ENCODE results near the gene METTL16.

The METTL16 gene

DNA sequence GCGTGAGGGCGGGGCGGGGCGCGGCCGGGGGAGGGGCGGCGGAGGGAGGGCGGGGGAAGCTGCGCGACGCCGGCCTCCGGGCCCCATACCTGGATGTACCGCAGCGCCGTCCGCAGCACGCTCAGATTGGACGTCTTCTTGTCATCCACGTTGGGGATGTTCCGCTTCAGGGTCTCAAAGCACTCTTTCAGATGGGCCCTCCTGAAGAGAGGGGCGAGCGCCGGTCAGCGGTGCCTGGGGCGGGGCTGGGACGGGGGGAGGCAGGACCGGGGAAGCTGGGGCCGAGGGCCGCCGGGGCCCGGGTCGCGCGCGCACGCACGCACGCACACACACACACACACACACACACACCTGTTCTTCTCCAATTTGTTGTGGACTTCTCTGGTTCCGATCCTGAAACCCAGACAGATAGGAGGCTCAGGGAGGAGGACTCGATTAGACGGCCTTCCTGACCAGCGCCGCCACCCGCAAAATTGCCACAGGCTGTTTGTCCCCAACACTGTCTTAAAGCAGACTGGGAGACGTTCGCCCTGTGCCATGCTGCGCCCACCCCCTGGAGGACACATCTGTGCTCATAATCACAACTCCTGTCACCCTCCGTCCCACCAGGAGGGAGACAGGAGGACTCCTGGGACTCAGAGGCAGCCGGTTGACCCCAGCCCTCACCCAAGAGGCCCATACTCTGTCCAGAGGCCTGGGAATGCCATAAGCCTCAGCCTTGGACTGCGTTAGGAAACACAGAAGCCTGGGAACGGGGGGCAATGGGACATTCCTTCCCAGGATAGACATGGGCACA, 117.5 kb downstream of the METTL16 start:
- DNase-seq = no peak

DNA sequence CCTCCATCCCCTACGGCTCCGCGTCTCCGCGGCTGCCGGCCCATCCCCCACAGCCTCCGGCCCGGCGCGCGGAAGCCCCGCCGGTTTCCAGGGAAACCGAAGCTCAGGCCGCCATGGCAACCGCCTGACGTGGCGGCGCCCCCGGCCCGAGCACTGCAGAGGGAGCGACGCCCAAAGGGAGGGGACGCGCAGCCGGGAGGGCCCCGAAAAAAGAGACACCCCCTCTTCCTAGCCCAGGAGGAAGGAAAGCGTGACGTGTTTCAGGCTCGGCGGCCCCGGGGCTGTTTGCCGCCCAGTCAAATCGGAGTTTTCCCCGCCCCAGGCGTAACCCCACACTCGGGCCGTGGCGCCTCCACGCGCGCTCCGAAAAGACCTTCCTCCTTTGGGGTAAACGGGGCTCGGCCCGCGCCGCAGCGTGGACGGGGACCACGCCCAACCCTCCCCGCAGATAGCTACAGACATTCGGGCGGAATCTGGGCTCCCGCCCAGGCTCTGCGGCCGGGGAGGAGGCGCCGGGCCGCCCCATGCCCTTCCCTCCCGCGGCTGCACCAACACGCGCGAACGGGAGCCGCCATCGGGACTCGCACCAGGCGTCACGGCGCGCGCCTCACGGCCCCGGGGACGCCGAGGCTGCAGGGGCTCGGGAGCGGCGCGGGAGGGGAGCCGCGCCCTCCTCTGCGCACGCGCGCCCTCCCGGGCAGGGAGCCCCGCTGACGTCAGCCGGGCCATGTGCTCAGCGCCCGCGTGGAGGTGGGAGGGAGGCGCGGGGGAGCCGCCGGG, 118.3 kb downstream of the METTL16 start:
- peak; percentile 85 for DNase-seq

DNA sequence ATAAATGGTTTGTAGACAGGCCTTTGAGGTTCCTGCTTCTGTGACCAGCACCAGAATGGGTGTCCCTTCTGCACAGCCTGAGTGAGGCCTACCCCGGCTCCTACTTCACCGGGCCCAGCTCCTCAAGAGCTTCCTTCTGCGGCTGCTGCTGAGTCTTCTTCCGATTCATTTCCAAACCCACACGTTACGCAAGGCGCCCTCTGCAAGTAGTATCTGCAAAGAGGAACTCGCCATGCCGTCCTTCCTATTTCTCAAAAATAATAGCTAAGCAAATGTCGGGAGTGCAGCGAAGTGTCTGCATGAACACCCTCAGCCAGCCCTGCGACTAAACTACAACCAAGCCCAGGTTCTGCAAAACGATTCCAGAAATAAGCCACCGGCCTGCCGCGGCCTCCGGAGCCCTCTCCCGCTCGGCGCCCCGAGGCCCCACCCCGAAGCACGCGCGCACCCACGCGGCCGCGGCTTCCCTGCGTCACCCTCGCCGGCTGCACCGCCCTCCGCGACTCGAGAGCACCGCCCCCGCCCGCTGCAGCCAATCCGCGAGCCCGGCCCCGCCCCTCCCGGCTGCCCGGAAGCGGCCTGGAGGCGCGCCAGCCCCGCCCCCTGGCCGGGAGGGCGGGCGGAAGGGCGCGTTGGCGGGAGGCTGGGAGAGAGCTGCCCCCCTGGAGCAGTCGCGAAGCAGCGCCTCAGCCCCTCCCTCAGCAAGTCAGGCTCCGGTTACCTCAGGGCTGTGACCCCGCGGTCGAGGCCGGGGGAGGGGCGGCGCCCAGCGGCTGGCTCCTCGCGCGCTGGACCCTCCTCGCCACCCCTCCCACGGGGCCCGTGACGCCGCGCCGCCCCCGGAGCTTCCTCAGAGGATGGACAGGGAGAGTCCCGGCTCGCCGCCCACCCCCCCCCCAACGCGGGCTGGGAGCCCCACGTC, 119.2 kb downstream of the METTL16 start:
- peak; percentile 94 for DNase-seq

DNA sequence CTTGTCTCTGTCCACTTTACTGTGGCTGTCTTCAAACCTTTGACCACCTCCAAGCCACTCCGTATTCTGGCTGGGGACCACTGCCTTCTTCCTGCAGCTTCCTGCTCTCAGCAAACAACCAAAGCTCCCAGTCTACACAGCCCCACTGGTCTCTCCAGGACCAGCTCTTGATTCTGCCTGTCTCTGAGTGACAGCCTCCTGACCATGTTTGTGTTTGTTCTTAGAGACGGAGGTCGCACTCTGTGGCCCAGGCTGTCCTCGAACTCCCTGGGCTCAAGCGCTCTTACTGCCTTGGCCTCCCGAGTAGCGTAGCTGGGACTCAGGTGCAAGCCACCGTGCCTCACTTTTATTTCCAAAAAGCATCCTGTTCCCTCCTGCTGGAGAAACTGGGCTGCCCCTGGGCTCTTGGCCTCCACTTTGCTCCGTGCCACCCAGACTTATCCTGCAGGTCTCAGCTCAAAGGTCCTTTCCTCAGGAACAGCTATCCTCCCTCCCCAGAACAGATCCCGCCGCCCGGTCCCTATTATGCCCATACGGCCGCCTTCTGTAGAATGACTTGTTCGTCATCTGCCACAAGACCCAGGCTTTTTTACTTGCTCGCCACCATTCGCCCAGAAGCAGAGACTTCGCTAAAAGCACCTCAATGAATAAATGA, 120.0 kb downstream of the METTL16 start:
- no peak for DNase-seq

DNA sequence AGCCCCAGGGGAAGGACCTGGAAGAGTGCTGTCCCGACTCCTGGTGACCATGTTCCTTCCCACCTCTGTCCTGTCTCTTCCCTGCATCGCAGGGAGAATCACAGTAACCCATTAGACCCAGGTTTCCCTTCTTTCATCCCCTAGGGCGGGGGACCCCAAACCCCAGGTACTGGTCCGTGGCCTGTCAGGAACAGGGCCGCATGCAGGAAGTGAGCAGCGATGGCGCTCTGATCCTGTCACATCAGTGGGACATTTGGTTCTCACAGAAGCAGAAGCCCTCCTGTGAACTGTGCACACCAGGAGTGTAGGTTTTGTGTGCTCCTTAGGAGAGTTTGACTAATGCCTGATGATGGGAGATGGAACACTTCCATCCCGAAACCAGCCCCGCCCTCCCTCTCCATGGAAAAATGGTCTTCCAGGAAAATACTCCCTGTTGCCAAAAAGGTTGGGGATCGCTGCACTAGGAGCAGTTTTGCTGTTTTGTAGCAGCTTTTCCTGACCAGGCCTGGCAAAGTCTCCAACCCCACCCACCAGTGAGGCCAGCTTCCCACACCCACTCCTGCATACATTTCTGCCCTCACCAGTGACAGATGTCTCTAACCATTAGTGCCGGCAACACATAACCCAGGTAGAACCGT, 121.4 kb downstream of the METTL16 start:
- no peak for DNase-seq

DNA sequence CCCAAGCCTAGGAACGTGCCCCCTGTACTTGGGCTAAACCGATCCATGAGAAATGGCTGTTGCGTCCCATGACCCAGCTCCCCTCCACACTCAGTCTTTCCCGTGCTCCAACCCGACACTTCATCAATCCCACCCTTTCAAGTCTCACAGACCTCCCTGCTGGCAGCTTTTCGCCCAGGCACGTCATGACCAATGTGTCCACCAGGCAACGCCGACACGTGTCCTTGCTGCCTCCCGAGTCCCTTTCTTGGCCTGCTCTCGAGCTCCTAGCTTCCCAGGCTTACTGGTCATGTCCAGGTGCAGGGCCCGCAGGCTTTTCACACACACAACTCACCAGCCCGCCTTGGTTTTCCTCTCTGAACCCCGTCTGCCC, 123.0 kb downstream of the METTL16 start:
- no peak for DNase-seq

DNA sequence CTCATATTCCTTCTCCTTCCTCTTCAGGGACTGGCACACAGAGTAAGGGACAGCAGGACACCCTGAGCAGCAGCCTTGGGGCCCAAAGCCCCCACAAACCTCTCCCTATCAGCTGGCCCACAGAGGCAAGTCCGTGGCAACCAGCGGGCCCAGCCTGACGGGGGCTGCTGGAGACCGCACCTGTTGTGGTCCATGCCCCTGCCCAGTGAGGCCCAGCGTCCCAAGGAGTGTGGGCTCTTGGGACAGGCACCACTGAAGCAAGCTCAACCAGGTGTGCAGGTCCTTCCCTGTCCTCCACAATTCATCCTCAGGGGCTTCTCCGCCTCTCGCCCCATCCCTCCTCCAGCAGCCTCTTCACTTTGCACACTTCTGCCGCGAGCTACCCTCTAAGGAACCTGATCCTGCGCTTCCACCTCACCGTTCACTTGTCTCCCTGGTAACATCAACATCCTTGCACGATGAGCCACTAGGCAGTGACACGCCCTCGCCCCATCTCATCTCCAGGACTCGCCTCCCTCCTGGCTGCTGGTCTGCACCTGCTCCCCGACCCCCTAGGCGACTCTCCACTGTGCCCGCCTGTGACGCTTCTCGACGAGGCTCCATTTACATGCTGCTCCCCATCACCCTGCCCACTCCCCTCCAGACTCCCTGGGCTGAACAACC, 123.5 kb downstream of the METTL16 start:
- DNase-seq = no peak

DNA sequence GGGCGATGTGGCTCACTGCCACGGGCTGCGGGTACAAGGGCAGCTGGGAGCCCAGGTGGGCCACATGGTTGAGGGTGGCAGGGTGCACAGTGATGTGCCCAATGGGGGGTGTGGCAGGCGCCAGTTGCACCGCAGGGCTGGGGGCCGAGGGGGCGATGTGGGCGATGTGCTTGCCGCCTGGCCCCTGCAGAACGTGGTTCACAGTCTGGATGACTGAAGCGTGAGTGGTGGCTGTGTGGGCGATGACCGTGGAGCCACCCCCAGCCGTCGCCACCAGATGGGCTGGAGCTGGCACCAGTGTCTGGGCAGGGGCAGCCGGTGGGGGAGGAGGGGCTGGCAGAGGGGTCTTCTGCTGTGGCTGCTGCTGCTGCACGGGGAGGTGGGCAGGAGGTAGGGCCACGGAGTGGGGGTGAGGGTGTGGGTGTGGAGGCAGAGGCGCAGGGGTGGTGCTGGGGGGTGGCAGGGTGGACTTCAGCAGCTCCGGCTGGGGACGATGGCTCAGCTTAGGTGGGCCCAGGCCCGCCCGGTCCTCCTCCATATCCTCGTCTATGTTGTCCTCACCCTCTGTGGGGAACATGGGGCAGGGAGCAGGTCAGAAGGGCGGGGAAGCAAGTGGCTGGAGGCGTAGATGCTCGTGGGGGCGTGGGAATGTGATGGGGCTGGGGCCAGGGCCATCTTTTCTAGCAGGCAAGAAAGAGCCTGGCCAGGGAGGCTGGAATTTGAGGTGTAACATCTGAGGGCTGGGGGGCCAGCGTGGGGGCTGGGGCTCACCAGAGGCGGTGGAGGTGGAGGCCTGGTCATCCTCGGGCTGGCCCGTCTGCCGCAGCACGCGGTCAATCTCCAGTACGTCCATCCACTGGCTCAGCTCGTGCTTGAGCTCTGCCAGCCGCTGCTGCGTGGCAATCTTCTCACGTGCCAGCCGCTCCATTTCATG, 124.3 kb downstream of the METTL16 start:
- DNase-seq = no peak

DNA sequence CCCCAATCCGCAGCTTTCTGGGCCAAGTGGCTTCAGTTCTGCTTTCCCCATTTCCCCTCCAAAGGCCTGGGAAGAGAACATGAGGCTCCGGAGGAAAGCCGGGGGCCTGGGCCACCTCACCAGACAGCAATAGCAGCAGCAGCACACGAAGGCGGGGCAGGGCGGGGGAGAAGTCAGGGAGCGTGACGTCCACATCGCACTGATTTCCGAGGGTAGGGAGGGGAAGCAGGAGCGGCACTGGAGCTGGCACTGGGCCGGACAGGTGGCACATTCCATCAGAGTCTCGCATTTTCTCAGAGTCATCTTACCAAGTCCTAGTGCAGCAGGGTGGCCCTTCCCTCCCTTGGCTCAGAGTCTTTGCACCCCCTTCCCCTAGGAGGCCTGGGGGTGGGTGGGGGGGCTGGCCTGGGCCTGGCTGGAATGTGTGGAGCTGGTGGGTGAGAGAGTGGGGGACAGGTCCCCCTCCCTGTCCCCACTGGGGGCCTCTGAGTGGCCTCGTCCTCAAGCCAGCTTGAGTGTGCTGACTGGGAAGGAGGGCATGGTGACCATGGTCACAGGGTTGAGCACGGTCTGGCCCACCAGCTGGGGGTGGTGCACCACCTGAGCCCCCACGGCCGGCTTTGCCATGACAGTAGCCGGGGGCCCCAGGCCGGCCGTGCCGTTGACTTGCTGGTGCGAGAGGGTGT, 125.1 kb downstream of the METTL16 start:
- no peak for DNase-seq

DNA sequence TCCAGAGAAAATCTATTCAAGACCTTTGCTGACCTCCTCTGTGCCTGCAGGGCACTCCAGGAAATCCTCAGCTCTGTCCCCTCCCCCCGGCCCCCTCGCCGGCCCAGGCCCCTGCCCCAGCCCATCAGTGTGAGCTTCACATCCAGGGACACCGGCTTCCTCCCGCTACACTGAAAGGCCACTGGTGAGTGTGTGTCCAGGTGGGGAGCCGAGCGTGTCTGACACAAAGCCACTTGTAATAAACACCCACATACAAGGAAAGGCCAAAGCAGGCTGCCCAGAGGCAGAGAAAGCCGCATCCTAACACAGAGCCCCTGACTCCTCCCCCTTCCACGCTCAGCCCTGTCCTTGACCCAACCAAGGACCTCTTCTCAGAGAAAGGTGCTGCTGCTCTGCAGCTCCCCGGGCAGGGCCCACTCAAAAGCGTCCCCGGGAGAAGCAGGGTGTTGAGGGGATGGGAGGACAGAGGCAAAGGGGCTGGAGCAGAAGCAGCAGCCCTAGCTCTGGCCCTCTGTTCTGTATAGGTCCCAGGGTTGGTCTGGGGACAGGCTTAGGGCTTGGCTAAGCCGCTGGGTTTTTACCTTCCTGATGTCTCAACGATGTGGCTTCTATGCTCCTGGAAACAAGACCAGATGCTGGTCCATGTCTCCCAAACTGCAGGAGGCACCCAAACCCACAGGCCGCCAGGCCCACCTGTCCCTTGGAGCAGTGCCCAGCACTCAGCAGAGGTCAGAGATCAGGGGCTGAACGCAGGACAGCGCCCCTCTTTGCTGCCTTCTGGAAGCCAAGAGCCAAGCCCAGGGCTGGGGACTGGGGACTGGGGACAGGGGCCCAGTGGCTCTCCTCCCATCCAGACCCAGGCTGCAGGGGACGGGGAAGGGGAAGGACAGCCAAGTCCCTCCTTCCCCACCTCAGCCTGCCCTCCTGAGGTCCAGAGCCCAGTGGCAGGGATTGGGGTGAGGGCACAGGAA, 126.2 kb downstream of the METTL16 start:
- DNase-seq = no peak

DNA sequence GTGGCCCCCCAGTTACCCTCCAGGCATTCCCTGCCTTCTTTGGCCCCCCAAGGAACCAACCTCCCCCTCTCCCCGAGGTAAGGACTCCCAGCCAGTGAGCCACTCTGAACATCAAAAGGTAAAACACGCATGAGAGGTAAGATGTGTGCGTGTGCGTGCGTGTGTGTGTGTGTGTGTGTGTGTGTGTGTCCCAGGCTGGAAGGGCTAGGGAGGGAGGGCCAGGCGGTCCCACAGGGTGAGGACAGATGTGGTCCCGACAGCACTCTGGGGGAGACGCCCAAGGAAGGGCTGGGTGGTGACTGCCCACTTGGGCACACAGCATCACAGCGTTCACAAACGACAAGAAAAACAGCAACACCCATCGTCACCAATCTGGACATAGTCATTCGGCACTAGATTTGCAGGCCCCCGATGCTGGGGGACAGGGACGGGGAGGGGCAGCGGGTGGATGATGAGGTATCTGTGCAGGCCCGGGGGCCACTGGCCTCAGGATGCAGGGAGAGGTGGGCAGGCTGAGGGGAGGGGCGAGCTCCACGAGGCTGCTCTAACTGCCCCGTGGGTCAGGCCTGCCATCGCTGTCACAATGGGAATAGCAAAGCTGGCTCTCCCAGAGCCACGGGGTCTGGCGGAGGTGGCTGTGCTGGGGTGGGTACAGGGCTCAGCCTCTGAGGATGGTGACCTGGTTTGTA, 127.1 kb downstream of the METTL16 start:
- no peak for DNase-seq

DNA sequence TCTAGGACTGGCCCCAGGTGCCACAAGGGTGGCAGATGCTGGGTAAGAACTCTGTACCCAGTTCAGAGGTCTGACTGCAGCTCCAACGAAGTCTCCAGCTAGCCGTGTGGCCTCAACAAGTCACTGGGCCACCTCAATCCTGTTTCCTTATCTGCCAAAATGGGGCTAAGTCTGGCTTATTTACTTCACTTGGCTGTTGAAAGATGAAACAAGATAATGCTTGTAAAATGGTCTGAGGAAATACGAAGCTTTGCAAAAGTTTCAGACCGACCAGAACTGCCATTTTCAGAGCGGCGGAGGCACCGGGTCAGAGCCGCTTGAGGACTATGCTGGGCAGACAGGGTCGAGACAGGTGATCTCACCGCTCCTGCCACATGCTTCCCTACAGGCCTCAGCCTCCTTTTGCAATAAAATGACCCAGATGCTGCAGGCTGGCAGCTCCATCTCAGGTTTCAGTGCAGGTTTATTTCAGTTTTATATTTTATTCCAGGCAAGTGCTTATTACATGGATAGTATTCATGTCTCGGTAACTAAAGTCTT, 128.0 kb downstream of the METTL16 start:
- no peak for DNase-seq

DNA sequence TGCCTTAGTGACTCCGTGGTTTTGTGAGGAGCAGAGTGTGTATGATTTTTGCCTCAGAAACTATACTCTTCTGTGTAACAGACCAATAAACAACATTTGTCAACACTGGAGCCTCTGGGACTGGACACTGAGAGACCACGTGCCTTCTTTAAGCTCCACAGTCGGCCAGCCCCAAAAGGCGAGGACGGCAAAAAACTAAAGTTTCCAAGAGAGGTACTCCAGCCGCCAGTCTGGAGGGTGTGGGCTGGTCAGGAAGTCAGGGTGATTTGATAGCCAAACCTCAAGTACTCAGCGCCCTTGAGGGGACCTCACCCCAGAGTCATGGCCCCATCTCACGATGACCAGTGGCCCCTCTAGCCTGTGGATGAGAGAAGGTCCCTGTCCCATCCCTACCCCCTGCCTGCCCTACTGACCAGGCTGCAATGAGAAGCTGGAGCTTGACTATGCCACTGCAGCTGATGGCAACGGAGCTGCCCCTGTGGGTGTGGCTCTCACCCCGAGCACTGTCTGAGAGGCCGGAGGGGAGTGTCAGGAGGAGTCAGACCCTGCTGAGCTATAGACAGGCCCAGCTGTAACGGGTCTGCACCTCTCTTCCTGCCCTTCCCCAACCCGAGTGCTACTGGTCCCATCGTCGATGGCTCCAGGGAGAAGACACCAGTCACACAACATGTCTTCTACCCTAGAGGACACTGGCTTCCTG, 130.6 kb downstream of the METTL16 start:
- DNase-seq = no peak

DNA sequence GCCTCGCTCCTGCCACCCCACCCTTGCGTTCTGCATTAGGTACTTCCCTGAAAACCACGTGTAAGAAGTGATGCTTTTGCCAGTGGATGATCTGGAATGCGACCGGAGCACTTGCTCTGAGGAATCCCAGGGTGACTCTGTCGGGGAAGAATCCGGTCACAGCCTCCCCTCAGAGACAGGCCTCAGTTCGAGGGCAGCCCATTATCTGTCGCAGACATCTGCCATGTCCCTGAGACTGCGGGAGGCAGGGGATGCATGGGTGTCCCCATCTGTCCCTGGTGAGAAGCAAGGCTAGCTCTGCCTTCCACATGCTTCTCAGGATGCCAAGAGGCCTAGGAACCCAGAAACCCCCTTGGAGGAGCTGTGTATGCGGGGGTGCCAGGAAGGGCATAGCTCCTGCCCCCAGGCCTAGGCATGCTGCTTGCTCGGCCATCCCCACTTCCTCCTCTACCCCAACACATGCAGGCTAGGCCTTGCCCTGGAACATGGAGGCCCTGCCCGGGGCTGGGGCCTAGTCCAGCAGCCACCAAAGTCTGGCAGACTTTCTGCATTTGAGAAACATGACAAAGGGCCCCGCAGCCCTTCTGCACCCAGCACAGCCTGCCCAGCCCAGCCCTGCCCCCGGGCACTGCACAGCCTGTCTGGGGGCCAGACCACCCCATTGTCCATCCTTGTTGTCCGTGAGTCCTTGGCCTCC, 131.3 kb downstream of the METTL16 start:
- no peak for DNase-seq

DNA sequence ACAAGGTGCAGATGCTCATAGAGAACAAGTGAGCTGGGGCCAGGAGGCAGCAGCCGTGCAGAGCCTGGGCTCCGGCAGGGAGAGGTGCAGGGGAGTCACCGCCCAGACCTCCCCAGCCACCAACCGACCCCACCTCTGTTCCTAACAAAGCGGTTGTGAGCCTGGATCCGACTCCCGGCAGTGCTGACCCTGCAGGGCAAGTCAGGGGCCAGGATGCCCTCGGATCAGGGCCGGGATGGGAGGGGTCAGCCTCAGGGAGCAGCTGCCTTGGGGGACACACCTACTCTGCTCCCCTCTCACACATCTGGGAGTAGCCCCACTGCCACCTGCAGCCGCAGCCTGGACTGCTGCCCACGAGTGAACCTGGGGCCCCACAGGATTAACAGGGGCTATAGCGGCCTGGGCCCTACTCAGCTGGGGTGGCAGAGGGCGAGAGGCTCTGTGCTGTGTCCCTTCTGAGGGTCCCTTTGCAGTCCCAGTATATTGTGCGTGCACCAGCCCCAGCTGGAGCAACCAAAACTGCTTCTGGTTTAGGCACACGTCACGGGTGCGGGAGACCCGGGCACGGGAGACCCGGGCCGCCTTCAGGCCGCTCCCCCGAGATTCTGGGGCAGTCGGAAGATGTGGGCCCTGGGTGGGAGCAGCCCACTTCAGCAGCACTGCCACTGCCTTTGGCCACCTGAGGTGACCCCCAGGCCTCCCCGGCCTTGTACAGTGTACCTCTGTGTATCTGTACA, 132.0 kb downstream of the METTL16 start:
- no peak for DNase-seq

DNA sequence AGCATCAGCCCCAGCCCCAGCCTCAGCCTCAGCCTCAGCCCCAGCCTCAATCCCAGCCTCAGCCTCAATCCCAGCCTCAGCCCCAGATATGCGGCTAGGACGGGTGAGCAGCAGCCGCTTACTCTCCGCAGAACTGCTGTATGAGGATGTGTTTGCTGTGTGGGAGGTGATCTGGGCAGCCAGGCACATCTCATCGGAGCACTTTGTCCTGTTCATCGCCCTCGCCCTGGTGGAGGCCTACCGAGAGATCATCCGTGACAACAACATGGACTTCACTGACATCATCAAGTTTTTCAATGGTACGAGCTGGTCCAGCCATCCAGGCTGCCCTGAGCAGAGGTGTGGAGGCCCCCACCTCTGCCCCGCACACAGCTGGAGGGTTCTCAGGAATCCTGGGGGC, 132.8 kb downstream of the METTL16 start:
- DNase-seq = no peak
